Gastrocnemius medialis (tissue), 4 donors: Measurements from ENCODE around the gene TRIM8. TPM values are rescaled to one million over a fixed set of nuclear protein-coding genes. Genes with fewer than 3 reads are reported as not detected.

Experiments used
- ATAC-seq, 2 donors: fragments of 150-250 bp; one replicate each; pipeline ENCODE4 v1.9.1; 2016
- DNase-seq, 2 donors: peaks; one replicate each; pipeline ENCODE4 v3.0.0-alpha.2; 2019
- H3K27ac ChIP-seq, 4 donors: fragments of 200-600 bp; sonication (generic); 1 replicate in 1 of 4; 2 replicates in 3 of 4; pipeline ENCODE4 v1.5.1; 2016 to 2018; ENCODE audit warnings: mild to moderate bottlenecking in 2 of 4, moderate library complexity in 1 of 4
- H3K27me3 ChIP-seq, 3 donors: fragments of 200-600 bp; sonication (generic) in 2 of 3; 1 replicate in 1 of 3; 2 replicates in 2 of 3; pipeline versions ENCODE4 v1.5.1 to v1.6.0; 2016 to 2019; ENCODE audit warnings: mild to moderate bottlenecking in 1 of 3, moderate library complexity in 1 of 3
- H3K36me3 ChIP-seq, 2 donors: fragments of 200-600 bp; sonication (generic) in 1 of 2; one replicate each; pipeline ENCODE4 v1.5.1; 2017 to 2018
- H3K4me1 ChIP-seq, 2 donors: fragments of 200-600 bp; sonication (generic) in 1 of 2; one replicate each; pipeline ENCODE4 v1.5.1; 2016 to 2017; ENCODE audit warnings: mild to moderate bottlenecking in 2 of 2
- H3K4me3 ChIP-seq, 4 donors: fragments of 200-600 bp; sonication (generic) in 3 of 4; 1 replicate in 1 of 4; 2 replicates in 3 of 4; pipeline ENCODE4 v1.5.1; 2016 to 2019; ENCODE audit warnings: mild to moderate bottlenecking in 2 of 4
- H3K9me3 ChIP-seq, 3 donors: fragments of 200-600 bp; sonication (generic) in 2 of 3; 1 replicate in 1 of 3; 2 replicates in 2 of 3; pipeline ENCODE4 v1.5.1; 2016 to 2019
- POLR2A ChIP-seq, 2 donors: fragments of 450-650 bp; IDR thresholded peaks; one replicate each; pipeline ENCODE4 v1.6.1; 2017; ENCODE audit warnings: antibody characterized with exemption in 2 of 2, mild to moderate bottlenecking in 2 of 2, moderate library complexity in 2 of 2
- in situ Hi-C, 4 donors: fragments of 200-750 bp; cut with MboI; loops; one replicate each; pipeline versions ENCODE4 v1.15.0 to v1.8.0; 2017; ENCODE audit warnings: low sequenced_read_pairs in 4 of 4
- intact Hi-C: fragments of 100-400 bp; cut with DNase I; formaldehyde crosslinking; loops from one replicate; pipeline ENCODE4 v1.15.1; 2023; ENCODE audit warnings: low total_unique reads
- total RNA-seq, 4 donors: library from RNA; depleted of rRNA; stranded (reverse); fragments of >200 nt; gene quantifications; one replicate each; pipeline versions ENCODE4 v1.1.0 to v1.2.3, GENCODE V29; 2016
- TF ChIP-seq, protein P1 (sequence below), 5 experiments: fragments of 450-650 bp in 3 of 5; fragments of 200-600 bp in 2 of 5; sonication (generic) in 2 of 5; IDR thresholded peaks in 4 of 5; conservative IDR thresholded peaks in 1 of 5; 1 replicate in 4 of 5; 2 replicates in 1 of 5; pipeline ENCODE4 v1.5.1; 2016 to 2019; ENCODE audit warnings: antibody characterized with exemption in 5 of 5, mild to moderate bottlenecking in 3 of 5, moderate library complexity in 3 of 5

TRIM8 gene
- total RNA-seq, 4 donors from 2014 or later, result 113 to 222 (median 138) TPM

DNA sequence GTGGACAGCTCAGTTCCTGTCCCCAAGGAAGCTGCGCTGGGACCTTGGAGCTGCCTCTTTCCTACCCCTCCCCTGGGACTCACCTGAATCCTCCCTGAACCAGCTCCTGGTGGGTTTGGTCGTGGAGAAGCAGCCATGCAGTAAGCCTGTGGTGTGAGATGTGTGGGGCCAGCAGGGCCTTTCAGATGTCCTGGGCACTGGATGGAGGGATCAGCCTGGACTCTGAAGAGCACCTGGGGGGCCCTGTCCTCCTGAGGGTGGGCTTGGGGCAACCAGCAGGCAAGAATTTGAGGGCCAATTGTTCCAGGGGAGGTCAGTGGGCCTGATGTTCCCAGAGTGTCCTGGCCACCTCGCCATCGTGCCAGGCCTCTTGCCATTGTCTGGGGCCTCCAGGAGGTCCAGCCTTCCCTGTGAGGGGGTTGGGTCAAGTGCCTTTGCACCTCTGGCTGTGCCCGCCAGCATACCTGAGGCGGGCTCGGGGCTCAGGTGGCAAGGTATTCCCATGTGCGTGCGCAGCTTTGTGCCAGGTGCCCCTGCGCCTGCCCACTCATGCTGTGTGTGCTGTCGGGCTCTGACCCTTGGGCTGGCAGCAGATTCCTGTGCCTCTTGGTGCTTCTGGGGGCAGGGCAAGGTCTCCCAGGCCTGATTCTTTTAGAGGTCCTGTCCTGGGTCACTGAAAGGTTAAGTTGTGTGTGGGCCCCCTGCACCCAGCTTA lies 7.3 kb downstream of the TRIM8 start:
- TF ChIP-seq POLR2A (IDR thresholded peaks at IDR 0.05), result no peak
- TF ChIP-seq, protein P1, sequence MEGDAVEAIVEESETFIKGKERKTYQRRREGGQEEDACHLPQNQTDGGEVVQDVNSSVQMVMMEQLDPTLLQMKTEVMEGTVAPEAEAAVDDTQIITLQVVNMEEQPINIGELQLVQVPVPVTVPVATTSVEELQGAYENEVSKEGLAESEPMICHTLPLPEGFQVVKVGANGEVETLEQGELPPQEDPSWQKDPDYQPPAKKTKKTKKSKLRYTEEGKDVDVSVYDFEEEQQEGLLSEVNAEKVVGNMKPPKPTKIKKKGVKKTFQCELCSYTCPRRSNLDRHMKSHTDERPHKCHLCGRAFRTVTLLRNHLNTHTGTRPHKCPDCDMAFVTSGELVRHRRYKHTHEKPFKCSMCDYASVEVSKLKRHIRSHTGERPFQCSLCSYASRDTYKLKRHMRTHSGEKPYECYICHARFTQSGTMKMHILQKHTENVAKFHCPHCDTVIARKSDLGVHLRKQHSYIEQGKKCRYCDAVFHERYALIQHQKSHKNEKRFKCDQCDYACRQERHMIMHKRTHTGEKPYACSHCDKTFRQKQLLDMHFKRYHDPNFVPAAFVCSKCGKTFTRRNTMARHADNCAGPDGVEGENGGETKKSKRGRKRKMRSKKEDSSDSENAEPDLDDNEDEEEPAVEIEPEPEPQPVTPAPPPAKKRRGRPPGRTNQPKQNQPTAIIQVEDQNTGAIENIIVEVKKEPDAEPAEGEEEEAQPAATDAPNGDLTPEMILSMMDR (IDR thresholded peaks at IDR 0.05 in 4 of 5, conservative IDR thresholded peaks at IDR 0.05 in 1 of 5), result no peak
- no peak for DNase-seq

DNA sequence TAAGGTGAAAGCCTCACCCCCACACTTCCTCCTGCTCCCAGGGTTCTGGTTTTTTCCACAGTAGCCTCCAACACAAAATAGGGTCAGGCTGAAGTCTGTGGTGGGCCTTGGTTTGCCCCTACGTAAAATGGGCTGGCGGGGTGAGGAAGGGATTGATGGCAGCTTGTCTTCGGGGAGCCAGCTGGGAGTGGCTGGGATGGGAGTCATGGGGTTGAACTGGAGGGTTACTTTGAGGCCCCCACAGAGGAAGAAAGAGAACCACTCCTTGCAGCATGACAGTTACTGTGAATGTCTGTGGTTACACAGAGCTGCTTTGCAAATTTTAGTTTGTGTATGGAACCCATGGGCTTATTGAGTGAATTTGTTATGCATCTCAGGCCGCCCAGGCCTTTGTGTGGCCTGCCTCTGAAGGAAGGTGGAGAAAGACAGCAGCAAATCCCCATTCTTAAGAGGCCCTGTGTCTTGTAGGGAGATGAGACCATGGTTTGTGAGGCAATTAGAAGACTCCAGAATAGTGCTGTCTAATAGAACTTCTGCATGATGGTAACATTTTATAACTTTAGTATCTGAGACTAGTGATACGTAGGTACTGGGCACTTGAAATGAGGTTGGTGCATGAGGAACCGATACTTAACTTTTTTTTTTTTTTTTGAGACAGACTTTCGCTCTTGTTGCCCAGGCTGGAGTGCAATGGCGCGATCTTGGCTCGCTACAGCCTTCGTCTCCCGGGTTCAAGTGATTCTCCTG lies 8.1 kb downstream of the TRIM8 start:
- in situ Hi-C loops, result no loop called here
- no peak for ATAC-seq
- Histone ChIP-seq H3K4me1 (peaks cover 46 to 50% of the 10 kb centered on the region in 2 donors), H3K27me3 (no peaks in the 10 kb centered on the region), H3K36me3 (peaks cover 0 to 31% of the 10 kb centered on the region in 2 donors), H3K4me3 (no peak overlapping the region), H3K27ac (peak overlapping the region in 2 of 4 donors; percentile 46 to 100), H3K9me3 (no peaks in the 10 kb centered on the region)
- no peak for TF ChIP-seq POLR2A (IDR thresholded peaks at IDR 0.05)
- TF ChIP-seq, protein P1 (IDR thresholded peaks at IDR 0.05 in 4 of 5, conservative IDR thresholded peaks at IDR 0.05 in 1 of 5), result no peak
- intact Hi-C loops, result no loop called here
- DNase-seq, result no peak

More for the DNA sequence above, 7.3 kb downstream of the TRIM8 start:
- Histone ChIP-seq H3K4me1 (peaks cover 51 to 54% of the 10 kb centered on the region in 2 donors), H3K36me3 (peaks cover 0 to 24% of the 10 kb centered on the region in 2 donors), H3K27ac (peak overlapping the region; percentile 47 to 100 (median 100)), H3K9me3 (no peaks in the 10 kb centered on the region), H3K4me3 (no peak overlapping the region), H3K27me3 (no peaks in the 10 kb centered on the region)
- in situ Hi-C loops (no loop called here), intact Hi-C loops (no loop called here)
- ATAC-seq, result no peak

DNA sequence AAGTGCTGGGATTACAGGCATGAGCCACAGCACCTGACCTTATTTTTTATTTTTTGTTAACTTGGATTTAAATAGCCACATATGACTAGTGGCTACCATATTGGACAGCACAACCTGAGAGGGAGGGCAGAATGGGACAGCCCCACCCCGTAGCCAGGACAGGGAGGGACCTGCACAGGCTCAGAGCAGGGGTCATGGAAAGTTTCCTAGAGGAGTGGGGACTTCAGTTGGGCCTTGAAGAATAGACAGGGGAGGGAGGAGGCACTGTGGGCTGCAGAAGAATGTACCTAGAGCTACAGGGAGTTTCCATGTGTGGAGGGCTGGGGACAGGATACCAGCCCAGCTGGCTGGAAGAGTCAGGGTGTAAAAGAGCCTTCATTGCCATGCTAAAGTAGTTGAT lies 8.8 kb downstream of the TRIM8 start:
- no peak for TF ChIP-seq POLR2A (IDR thresholded peaks at IDR 0.05)
- TF ChIP-seq, protein P1 (IDR thresholded peaks at IDR 0.05 in 4 of 5, conservative IDR thresholded peaks at IDR 0.05 in 1 of 5), result no peak
- intact Hi-C loops, result no loop called here
- H3K4me3 ChIP-seq, result no peak overlapping the region
- ATAC-seq, result no peak
- no peaks in the 10 kb centered on the region for H3K27me3 ChIP-seq
- H3K4me1 ChIP-seq, result peaks cover 44 to 48% of the 10 kb centered on the region in 2 donors
- peak overlapping the region in 2 of 4 donors; percentile 33 to 46 for H3K27ac ChIP-seq
- H3K9me3 ChIP-seq, result no peaks in the 10 kb centered on the region
- in situ Hi-C loops, result no loop called here
- no peak for DNase-seq
- peaks cover 0 to 38% of the 10 kb centered on the region in 2 donors for H3K36me3 ChIP-seq

DNA sequence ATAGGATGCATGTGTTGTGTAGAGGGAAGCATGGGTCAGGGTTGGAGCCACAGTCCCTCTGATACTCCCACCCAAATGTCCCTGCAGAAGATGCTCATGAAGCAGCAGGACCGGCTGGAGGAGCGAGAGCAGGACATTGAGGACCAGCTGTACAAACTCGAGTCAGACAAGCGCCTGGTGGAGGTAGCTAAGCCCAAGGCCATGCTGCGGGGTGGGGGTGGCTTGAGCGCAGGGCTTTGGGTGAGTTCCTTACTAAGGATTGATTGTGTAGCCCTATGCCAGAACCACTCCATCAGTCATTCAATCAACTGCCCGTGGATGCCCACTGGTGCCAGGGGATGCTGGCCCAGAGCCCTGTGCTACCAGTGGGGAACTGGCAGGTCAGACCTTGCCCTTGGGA lies 10.3 kb downstream of the TRIM8 start:
- no peak for ATAC-seq
- intact Hi-C loops (no loop called here), in situ Hi-C loops (no loop called here)
- TF ChIP-seq, protein P1 (IDR thresholded peaks at IDR 0.05 in 4 of 5, conservative IDR thresholded peaks at IDR 0.05 in 1 of 5), result no peak
- no peak for TF ChIP-seq POLR2A (IDR thresholded peaks at IDR 0.05)
- DNase-seq, result no peak
- H3K36me3 ChIP-seq, result peaks cover 0 to 43% of the 10 kb centered on the region in 2 donors
- no peaks in the 10 kb centered on the region for H3K27me3 ChIP-seq
- peaks cover 29 to 36% of the 10 kb centered on the region in 2 donors for H3K4me1 ChIP-seq
- H3K9me3 ChIP-seq, result no peaks in the 10 kb centered on the region
- H3K4me3 ChIP-seq, result no peak overlapping the region
- H3K27ac ChIP-seq, result no peak overlapping the region
